Hepatocyte (in vitro differentiated cells): ENCODE measurements around the gene RAB37. TPM values are rescaled to one million over a fixed set of nuclear protein-coding genes. Genes with fewer than 3 reads are reported as not detected.

Source experiments
- DNase-seq: peaks from one replicate; pipeline ENCODE4 v3.0.0-alpha.2; 2016; ENCODE audit warnings: low spot score
- H2AFZ ChIP-seq: fragments of 200-600 bp; sonication (generic); 2 replicates; pipeline ENCODE4 v1.6.0; 2016; ENCODE audit warnings: antibody characterized with exemption, mild to moderate bottlenecking
- H3K27ac ChIP-seq: fragments of 200-600 bp; sonication (generic); 2 replicates; pipeline ENCODE4 v1.5.1; 2016; ENCODE audit warnings: mild to moderate bottlenecking
- H3K27me3 ChIP-seq: fragments of 200-600 bp; sonication (generic); 2 replicates; pipeline ENCODE4 v1.6.1; 2016
- H3K36me3 ChIP-seq: fragments of 200-600 bp; sonication (generic); replicated peaks from 2 replicates; pipeline ENCODE4 v1.5.1; 2016; ENCODE audit warnings: low read depth; ENCODE audit not compliant: insufficient read depth
- H3K4me1 ChIP-seq: fragments of 200-600 bp; sonication (generic); 2 replicates; pipeline ENCODE4 v1.5.1; 2016; ENCODE audit warnings: mild to moderate bottlenecking, moderate library complexity; ENCODE audit not compliant: insufficient read depth
- H3K4me2 ChIP-seq: fragments of 200-600 bp; sonication (generic); 2 replicates; pipeline ENCODE4 v1.6.0; 2016
- H3K4me3 ChIP-seq: fragments of 200-600 bp; sonication (generic); 2 replicates; pipeline ENCODE4 v1.5.1; 2016; ENCODE audit warnings: mild to moderate bottlenecking
- H3K79me2 ChIP-seq: fragments of 200-600 bp; sonication (generic); 2 replicates; pipeline ENCODE4 v1.6.0; 2017; ENCODE audit warnings: mild to moderate bottlenecking
- H3K9me2 ChIP-seq: fragments of 200-600 bp; sonication (generic); replicated peaks from 2 replicates; pipeline ENCODE4 v1.6.0; 2017; ENCODE audit warnings: mild to moderate bottlenecking; ENCODE audit not compliant: insufficient read depth
- H3K9me3 ChIP-seq: fragments of 200-600 bp; sonication (generic); 2 replicates; pipeline ENCODE4 v1.5.1; 2016; ENCODE audit warnings: low read depth, mild to moderate bottlenecking
- H4K20me1 ChIP-seq: fragments of 200-600 bp; sonication (generic); 2 replicates; pipeline ENCODE4 v1.6.0; 2016; ENCODE audit warnings: mild to moderate bottlenecking; ENCODE audit not compliant: insufficient read depth, poor library complexity, severe bottlenecking
- EZH2 ChIP-seq: fragments of 200-600 bp; sonication (generic); IDR thresholded peaks from 2 replicates; pipeline ENCODE4 v1.6.1; 2016; ENCODE audit warnings: antibody characterized with exemption, mild to moderate bottlenecking, borderline replicate concordance
- EZH2phosphoT487 ChIP-seq: fragments of 200-600 bp; sonication (generic); IDR thresholded peaks from one replicate; pipeline ENCODE4 v1.6.1; 2018; ENCODE audit warnings: antibody characterized with exemption, mild to moderate bottlenecking, low read depth, moderate library complexity; ENCODE audit not compliant: unreplicated experiment, severe bottlenecking
- WGBS: methylation state at CpG from one replicate; pipeline ENCODE4 v1.1.6; 2016; ENCODE audit warnings: low lambda C conversion rate; ENCODE audit errors: missing lambda C conversion rate; 5-methylcytosine and 5-hydroxymethylcytosine counted together
- polyA plus RNA-seq: library from polyadenylated mRNA; unstranded; fragments of >200 nt; fragmentation: Nextera tagmentation; extraction: Ambion mirVana; gene quantifications from 2 replicates; pipeline ENCODE4 v1.2.1, GENCODE V29; 2016
- total RNA-seq: library from RNA; depleted of rRNA; stranded (reverse); fragments of >200 nt; gene quantifications from 2 replicates; pipeline ENCODE4 v1.2.3, GENCODE V29; 2014
- TF ChIP-seq, protein P1 (sequence below): fragments of 200-600 bp; sonication (generic); IDR thresholded peaks from 2 replicates; pipeline ENCODE4 v1.5.1; 2016; ENCODE audit warnings: antibody characterized with exemption, mild to moderate bottlenecking; ENCODE audit not compliant: poor library complexity

The RAB37 gene
- total and polyA plus RNA-seq, 2 experiments from 2014 or later = 6.1 to 7.0 TPM

DNA sequence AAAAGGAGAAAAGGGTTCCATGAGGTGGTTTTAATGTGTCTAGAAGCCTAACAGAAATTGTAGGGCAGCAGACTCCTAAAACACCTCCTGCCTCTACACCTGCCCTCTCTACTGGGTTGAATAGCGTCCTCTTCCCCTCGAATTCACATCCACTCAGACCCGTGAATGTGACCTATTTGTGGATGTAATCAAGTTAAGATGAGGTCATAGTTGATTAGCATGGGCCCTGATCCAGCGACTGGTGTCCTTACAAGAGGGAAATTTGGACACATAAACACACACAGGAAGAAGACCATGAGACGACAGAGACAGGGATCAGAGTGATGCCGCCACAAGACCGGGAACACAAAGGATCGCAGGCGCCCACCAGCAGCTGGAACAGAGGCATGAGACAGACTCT is 37.8 kb upstream of the RAB37 start:
- Histone ChIP-seq H3K36me3 (no peaks in the 10 kb centered on the region), H3K9me3 (no peaks in the 10 kb centered on the region), H2AFZ (no peak overlapping the region), H3K27ac (no peak overlapping the region), H3K27me3 (no peaks in the 10 kb centered on the region), H3K79me2 (no peaks in the 10 kb centered on the region), H4K20me1 (no peaks in the 10 kb centered on the region), H3K4me3 (no peak overlapping the region), H3K4me1 (no peaks in the 10 kb centered on the region), H3K4me2 (no peak overlapping the region), H3K9me2 (no peaks in the 10 kb centered on the region)
- TF ChIP-seq EZH2phosphoT487 (no peak), EZH2 (no peak)
- TF ChIP-seq, protein P1, sequence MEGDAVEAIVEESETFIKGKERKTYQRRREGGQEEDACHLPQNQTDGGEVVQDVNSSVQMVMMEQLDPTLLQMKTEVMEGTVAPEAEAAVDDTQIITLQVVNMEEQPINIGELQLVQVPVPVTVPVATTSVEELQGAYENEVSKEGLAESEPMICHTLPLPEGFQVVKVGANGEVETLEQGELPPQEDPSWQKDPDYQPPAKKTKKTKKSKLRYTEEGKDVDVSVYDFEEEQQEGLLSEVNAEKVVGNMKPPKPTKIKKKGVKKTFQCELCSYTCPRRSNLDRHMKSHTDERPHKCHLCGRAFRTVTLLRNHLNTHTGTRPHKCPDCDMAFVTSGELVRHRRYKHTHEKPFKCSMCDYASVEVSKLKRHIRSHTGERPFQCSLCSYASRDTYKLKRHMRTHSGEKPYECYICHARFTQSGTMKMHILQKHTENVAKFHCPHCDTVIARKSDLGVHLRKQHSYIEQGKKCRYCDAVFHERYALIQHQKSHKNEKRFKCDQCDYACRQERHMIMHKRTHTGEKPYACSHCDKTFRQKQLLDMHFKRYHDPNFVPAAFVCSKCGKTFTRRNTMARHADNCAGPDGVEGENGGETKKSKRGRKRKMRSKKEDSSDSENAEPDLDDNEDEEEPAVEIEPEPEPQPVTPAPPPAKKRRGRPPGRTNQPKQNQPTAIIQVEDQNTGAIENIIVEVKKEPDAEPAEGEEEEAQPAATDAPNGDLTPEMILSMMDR = no peak
- WGBS = 85% methylated on average over 9 of the region's 9 CpGs
- no peak for DNase-seq

DNA sequence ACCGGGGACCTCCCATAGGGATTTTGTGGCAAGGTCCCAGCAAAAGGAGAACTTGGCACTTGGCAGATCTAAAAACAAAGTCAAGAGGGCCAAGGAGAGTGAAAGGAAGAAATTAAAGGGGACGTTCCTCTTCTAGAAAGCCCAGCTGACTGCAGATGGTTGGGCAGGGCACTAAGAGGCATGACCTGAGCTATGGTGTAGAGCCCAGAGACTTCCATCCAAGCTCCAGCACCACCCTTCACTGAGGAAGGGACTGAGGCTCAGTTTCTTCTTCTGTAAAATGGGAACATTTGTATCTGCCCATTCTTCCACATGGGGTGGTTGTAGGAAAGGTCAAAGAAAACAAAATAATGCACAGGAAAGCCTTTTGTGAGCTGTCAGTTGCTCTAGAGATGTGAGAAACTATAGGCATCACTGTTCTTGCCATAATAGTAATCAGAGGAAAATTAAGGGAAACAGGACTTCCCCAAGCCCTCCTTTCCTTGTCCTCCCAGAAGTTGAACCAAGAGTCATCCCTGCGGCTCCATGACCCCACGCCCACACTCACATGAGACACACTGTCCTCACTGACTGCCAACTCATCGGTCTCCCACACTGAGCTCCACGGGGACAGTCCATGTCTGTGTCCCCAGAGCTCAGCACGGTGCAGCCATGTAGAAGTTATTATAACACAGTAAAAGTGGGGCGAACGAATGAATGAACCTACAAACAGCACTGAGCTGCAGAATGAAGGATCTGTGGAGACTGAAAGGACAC is 34.8 kb upstream of the RAB37 start:
- H3K4me2 ChIP-seq = no peak overlapping the region
- H3K4me3 ChIP-seq = no peak overlapping the region
- WGBS = 84% methylated on average over 9 of the region's 9 CpGs
- H3K9me2 ChIP-seq = no peaks in the 10 kb centered on the region
- no peak for DNase-seq
- H3K4me1 ChIP-seq = no peaks in the 10 kb centered on the region
- no peaks in the 10 kb centered on the region for H3K9me3 ChIP-seq
- no peak overlapping the region for H2AFZ ChIP-seq
- H3K27ac ChIP-seq = no peak overlapping the region
- H3K27me3 ChIP-seq = no peaks in the 10 kb centered on the region
- H3K79me2 ChIP-seq = no peaks in the 10 kb centered on the region
- no peak for TF ChIP-seq EZH2phosphoT487
- TF ChIP-seq, protein P1 = no peak
- TF ChIP-seq EZH2 = no peak
- H3K36me3 ChIP-seq = no peaks in the 10 kb centered on the region
- no peaks in the 10 kb centered on the region for H4K20me1 ChIP-seq

DNA sequence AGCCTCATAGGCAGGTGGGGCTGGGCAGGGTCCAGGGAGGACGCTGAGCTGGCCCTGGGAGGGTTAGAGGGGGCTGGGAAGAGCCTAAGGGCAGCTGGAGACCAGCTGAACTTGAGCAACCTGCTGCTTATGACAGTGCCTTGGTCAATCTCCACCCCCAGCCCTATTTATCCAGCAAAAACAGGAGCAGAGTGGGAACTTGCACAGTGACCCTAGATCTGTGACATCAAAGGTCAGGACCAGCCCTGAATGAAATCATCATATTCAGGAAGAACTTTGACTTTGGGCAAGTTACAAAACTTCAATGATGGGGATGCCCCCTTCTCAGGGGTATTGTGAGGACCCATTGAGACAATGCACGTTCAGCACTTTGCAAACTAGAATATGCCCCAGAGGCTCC is 33.7 kb upstream of the RAB37 start:
- TF ChIP-seq EZH2 = no peak
- TF ChIP-seq, protein P1 = no peak
- no peak for TF ChIP-seq EZH2phosphoT487
- H3K4me3 ChIP-seq = no peak overlapping the region
- H3K27me3 ChIP-seq = no peaks in the 10 kb centered on the region
- no peaks in the 10 kb centered on the region for H3K9me3 ChIP-seq
- H3K36me3 ChIP-seq = no peaks in the 10 kb centered on the region
- WGBS = 68% methylated on average over 2 of the region's 2 CpGs
- H3K27ac ChIP-seq = no peak overlapping the region
- H2AFZ ChIP-seq = no peak overlapping the region
- no peaks in the 10 kb centered on the region for H3K79me2 ChIP-seq
- DNase-seq = no peak
- H3K4me1 ChIP-seq = no peaks in the 10 kb centered on the region
- H3K9me2 ChIP-seq = no peaks in the 10 kb centered on the region
- H4K20me1 ChIP-seq = no peaks in the 10 kb centered on the region
- H3K4me2 ChIP-seq = no peak overlapping the region
